DMS79 treated with DMSO at 0.1 percent for 48 hours (cell line): ENCODE data around the gene P4HB.
A peak's percentile ranks its signal among the peaks of the same experiment; 100 is the strongest.

ENCODE experiments used
- DNase-seq: peaks from one replicate; lab custom pipeline; 2025; lab: John Stamatoyannopoulos, UW

The P4HB gene

GRCh38 chr17:81868674-81869220 is 8.4 kb upstream of the P4HB start:
- no peak for DNase-seq

DNA sequence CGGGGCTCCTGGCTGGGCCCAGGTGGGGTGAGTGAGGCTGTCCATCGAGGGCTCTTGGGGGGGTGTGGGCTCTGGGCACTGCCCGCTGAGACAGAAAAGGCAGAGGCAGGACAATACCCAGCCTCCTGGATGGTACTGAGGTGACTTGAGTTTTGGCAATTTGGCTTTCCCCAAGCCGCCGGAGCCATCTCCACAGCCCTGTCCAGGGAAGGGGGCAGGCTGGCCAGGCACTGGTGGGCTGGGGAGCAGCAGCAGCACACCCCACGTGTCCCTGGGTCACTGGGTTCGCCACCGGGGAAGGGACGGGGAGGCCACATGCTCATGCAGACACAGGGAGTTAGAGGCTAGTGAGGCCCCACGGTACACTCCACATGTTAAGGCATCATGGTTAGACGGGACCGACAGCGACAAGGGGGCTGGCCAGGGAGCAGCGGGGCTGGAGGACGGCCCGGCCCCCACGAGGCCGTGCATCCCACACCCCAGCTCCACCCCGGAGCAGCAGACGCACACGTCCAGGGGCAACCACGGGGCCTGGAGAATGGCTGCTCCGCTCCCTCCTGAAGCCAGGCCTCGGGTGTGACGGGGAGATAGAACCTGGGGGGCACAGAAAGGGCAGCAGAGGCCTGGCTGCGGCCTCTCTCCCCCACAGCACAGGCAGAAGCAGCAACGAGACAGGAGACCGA is 7.8 kb upstream of the P4HB start:
- DNase-seq: no peak

GRCh38 chr17:81867170-81867990 is 7.0 kb upstream of the P4HB start:
- DNase-seq: no peak

DNA sequence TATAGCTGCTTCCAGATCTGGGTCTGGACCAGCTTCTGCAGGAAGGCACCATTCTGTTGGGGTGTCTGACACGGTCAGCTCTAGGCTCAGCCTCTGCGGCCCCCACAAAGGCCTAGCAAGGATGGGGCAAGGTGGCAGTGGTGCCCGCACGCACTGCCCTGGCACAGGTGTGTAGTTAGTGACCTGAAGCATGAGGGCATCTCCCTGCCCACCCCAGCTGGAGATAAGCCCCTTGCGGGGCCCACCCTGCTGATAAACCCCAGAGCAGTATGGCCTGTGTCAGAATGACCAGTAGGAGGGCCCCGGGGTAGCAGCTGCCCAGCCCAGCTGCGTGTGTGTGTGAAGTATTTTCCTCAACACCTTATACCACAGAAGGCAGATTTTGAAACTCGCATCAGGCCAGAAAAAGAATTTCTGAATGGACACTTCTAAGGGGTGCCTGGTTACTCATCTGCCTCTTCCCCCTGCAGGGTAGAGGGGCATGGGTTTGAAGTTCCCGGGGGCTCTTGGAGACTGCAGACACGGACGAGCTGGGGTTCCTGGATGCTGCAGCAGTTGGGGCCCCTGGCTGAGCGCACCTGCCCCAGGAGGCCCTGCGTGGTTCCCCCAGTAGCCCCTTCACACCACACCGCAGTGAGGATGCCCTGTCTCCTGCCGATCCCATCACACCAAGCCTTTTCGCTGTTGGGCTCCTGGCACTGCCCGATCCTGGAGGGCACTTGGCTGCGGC is 6.3 kb upstream of the P4HB start:
- no peak for DNase-seq

DNA sequence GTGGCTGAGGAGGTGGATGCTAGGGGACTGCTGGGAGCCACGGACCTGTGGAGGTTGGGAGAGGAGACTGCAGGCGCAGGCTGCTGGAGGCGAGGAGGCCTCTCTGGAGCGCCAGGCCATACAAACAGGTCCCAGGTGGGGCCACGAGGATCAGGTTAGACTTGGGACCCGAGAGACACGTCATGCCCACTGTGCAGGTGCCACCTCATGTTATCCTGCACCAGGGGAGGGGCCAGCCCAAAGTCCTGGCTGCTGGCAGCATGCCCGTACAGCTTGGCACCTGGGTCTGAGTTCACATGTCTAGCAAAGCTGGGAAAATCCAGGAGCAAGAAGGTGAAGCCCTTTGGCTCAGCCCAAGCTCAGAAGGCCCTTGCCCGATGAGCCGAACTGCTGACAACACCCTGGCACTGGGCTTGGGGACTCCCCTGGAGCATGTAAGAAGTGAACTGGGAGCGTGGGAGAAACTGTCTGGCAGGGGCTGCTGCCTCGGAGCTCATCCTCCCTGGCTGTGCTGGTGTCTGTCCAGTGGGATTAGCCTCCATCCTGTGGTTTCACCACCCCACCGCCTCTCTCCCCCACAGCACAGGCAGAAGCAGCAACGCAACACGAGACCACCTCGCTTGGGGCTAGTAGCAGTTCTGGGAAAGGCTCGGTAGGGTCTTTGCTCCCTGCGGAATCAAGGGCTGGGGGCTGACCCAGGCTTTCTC is 5.6 kb upstream of the P4HB start:
- DNase-seq: no peak

DNA sequence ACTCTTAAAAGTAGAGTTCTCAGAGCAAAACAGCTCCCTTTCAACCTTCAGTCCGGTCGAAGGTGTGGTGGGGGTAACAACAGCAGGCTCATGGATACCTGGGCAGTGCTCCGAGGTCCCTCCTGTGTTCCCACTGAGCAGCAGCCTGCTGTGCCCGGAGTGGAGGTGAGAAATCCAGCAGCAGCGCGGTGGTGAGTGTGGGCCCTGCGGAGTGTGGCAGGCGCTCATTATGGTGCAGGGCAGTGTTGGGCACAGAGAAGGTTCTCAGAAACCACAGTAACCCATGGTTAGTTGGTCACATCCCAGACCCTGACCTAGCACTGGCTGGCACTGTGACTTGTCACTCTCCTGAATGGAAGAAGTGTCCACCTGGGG is 5.0 kb upstream of the P4HB start:
- DNase-seq: no peak

DNA sequence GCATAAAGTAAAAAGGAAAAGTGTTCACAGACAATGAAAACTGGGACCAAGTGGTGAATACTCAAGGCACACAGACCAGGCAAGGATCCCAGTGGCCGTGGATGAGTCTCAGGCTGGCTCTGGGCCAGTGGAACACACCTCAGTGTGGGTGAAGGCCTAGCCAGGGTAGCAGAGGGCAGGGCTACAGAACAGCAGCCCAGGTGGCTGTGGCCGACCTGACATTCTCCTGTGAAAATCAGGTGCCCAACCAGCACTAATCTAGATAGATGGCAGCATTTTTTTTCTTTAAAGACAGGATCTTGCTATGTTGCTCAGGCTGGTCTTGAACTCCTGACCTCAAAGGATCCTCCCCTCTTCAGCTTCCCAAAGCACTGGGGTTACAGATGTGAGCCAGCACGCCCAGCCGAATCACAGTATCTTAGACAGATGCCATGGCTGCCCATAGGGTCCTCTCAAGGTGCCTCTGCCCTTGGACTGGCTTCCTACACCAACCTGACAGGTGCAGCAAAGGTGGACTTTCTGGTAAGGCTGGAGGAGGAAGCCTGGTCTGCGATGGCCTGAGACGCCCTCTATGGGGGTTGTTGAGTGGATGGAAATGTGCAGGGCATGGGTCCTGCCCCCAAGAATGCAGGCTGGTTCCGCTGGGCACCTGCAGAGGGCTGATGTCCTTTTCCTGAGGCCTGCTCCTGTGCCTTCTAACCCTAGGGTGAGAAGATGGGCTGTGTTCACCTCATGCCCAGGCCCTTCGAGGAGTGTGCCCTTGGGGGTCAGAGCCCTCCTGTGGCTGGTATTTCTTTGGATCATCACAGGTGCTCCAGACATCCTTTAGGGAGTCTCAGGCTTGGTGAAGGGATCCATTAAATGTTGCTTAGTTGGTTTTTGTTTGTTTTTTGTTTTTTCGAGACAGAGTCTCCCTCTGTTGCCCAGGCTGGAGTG is 3.8 kb upstream of the P4HB start:
- DNase-seq: no peak

DNA sequence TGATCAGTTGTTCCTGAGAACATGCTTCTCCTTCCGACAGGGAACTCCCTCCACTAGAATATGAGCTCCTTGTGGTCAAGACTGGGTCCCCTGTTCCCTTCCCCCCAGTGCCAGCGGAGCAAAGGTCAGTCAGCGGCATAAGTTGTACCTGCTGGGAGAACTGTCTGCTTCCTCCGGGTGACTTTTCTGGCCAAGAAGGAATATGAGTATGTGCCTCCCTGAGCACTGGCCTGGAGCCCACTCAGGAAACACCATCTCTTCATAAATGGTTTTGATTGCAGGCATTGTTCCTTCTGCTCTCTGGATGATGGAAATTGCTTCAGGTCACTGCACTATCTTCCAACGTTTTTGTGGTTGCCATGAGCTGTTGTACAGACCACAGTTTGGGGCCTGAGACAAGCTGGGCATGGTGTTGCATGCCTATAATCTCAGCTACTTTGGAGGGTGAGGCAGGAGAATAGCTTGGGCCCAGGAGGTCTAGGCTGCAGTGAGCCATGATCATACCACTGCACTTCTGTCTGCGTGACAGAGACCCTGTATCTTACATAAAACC is 2.9 kb upstream of the P4HB start:
- DNase-seq: no peak

DNA sequence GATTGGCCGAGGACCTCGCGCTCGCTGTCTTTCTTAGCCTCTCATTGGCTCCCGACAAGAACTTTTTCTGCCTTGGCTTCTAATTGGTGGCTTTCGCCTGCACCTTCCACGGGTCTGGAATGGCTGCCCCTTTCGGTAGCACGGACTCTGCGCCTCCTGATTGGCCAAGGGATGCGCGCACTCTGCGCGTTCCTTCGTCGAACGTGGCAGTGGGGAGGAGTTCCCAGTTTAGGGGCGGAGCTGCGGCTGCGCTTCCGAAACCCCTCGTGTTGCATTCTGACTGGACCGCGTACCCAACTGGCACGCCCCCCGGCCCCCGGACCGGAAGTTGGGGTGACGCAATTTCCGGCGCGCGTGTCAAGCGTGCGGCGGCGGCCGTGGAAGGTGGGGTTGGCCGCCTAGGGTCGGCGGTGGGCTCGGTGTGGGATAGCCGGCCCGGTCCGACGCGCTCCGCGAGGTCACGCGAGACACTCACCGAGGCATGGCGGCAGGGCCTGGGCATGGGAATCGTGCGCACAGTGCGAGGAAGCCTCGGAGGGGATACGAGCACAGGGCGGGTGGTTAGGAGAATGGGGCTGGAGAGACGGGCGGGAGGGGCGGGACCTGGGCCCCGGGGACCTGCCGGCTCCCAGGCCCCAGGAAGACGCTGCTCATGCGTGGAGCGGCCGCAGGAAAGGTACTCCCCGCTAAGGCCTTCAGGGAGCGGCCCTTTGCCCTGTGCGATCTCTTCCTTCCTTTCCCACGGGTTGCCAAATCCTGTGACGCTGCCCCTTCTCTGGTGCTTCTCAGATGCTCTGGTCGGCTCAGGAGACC is 627 bp upstream of the P4HB start:
- peak; percentile 90 for DNase-seq

GRCh38 chr17:81858967-81859905 is 1.1 kb downstream of the P4HB start:
- no peak for DNase-seq

- no peak for DNase-seq
Observed at GRCh38 chr17:81858170-81858966, 2.0 kb downstream of the P4HB start.

DNA sequence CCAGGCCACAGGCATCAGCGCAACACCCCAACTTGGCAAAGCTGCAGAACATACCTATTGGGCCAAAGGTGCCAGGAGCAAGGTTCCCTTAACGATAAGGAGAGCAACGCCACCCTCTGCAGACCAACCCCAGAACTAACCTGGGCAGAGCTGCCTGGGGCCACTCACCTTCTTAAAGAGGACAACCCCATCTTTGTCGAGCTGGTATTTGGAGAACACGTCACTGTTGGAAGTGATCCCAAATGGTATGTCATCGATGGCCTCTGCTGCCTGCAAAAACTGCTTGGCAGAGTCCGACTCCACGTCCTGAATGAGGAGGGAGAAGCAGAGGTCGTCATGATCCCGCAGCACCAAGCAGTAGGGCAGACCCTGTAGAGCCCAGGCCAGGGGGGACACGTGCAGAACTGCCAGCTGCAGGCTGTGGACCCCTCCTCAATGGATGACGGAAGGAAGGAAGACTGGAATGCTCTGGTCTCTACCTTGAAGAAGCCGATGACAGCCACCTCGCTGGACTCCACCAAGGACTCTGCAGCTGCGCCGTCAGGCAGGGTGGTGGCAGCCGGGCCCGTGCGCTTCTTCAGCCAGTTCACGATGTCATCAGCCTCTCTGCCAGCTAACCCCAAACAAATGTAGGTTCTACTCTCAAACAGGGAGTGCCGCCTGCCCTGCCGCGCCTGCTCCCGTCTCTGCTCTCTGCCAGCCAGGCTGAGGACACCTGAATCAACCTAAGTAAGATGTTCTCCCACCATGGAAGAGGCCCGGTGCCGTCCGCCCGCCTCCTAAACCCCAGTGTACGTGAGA is 5.2 kb downstream of the P4HB start:
- no peak for DNase-seq

GRCh38 chr17:81852237-81852636 is 8.1 kb downstream of the P4HB start:
- DNase-seq: no peak

DNA sequence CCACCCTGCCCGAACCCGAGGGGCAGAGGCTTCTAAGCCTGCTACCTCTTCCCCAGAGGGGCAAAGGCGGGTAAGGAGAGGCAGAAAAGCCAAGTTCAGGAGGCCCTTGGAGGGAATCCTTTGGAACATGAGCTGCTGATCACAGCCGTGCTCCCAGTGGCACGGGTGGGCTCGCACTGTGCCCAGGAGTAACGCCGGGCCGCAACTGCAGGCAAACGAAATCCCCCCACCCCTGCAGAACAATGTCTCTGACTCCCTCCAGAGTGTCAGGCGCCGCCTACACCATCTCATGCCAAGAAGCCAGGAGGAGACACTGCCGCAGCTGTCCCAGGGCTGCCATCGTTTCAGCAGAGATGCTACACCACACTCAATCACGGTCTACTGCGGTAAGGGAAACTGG is 8.9 kb downstream of the P4HB start:
- DNase-seq: no peak

DNA sequence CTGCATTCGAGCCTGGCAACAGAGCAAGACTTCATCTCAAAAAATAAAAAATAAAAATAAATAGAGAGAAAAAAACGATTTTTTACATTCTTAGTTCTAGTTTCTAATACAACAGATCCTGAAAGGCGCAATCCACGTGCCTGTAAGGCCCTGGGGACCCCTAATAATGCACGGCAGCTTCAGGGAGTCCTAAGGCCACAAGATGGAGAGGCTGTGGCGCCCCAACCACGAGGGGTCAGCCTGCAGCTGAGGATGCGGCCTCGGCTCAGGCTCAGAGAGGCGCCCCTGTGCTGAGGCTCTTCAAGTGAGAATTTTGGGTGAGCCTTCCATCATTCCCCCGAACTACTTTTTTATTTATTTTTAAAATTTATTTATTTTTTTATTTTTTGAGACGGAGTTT is 10.9 kb downstream of the P4HB start:
- DNase-seq: no peak

- DNase-seq: no peak
Observed at GRCh38 chr17:81846743-81847689, 13.3 kb downstream of the P4HB start.
